GM18868 (cell line): ENCODE results near the gene ADAMTS13.

Experiments
- ATAC-seq: cut with Tn5 transposase; IDR thresholded peaks from one replicate; pipeline ENCODE4 v1.9.1; 2021; ENCODE audit warnings: mild to moderate bottlenecking, moderate library complexity; ENCODE audit not compliant: unreplicated experiment

The ADAMTS13 gene

GRCh38 chr9:133470427-133470924 is 48.3 kb downstream of the ADAMTS13 start:
- no peak for ATAC-seq

- ATAC-seq = no peak
These were observed 48.8 kb downstream of the ADAMTS13 start for GRCh38 chr9:133470988-133471387.

- ATAC-seq = no peak
These were observed 49.5 kb downstream of the ADAMTS13 start for GRCh38 chr9:133471551-133472276.

- ATAC-seq = no peak
These were observed 50.1 kb downstream of the ADAMTS13 start for GRCh38 chr9:133472277-133472645.

- ATAC-seq = no peak
These were observed 50.7 kb downstream of the ADAMTS13 start for GRCh38 chr9:133472753-133473378.

GRCh38 chr9:133473743-133474142 is 51.6 kb downstream of the ADAMTS13 start:
- ATAC-seq = no peak

GRCh38 chr9:133474215-133474614 is 52.0 kb downstream of the ADAMTS13 start:
- no peak for ATAC-seq

- no peak for ATAC-seq
These were observed 52.7 kb downstream of the ADAMTS13 start for GRCh38 chr9:133474853-133475252.

GRCh38 chr9:133475292-133476012 is 53.3 kb downstream of the ADAMTS13 start:
- ATAC-seq = no peak

GRCh38 chr9:133476036-133476931 is 54.1 kb downstream of the ADAMTS13 start:
- no peak for ATAC-seq

GRCh38 chr9:133476941-133477340 is 54.8 kb downstream of the ADAMTS13 start:
- ATAC-seq = no peak

GRCh38 chr9:133477461-133477860 is 55.3 kb downstream of the ADAMTS13 start:
- no peak for ATAC-seq

GRCh38 chr9:133477992-133478850 is 56.1 kb downstream of the ADAMTS13 start:
- ATAC-seq = peak; percentile 35

- peak; percentile 90 for ATAC-seq
These were observed 56.9 kb downstream of the ADAMTS13 start, which contains the start of gene SLC2A6 for GRCh38 chr9:133478851-133479711. SLC2A6 (minus strand) TSS chr9:133479099; CDS start chr9:133479059, 40 bp downstream.

GRCh38 chr9:133483611-133484010 is 61.4 kb downstream of the ADAMTS13 start:
- ATAC-seq = no peak

- no peak for ATAC-seq
These were observed 62.7 kb downstream of the ADAMTS13 start for GRCh38 chr9:133484671-133485437.

- ATAC-seq = no peak
These were observed 63.5 kb downstream of the ADAMTS13 start for GRCh38 chr9:133485531-133486260.
